ENCODE data around the gene SERPINI2.

SERPINI2 gene

GRCh38 chr3:167473863-167474262 lies at the start of gene SERPINI2:
TSS of gene SERPINI2 (minus strand) at chr3:167474042. CDS start at chr3:167471834, 2,208 bp downstream.
- DNase-seq (ENCODE audit: low read depth in 2 of 3, low spot score in 1 of 3) = no peak

- DNase-seq (ENCODE audit: low read depth in 2 of 3, low spot score in 1 of 3) = no peak
Observed at GRCh38 chr3:167521006-167521355, 47.1 kb upstream of the SERPINI2 start.

GRCh38 chr3:167520266-167521005 lies 46.6 kb upstream of the SERPINI2 start:
- DNase-seq (ENCODE audit: low read depth in 2 of 3, low spot score in 1 of 3) = no peak

- no peak for DNase-seq (ENCODE audit: low read depth in 2 of 3, low spot score in 1 of 3)
Observed at GRCh38 chr3:167507954-167508353, 34.1 kb upstream of the SERPINI2 start.

- DNase-seq (ENCODE audit: low read depth in 2 of 3, low spot score in 1 of 3) = no peak
Observed at GRCh38 chr3:167502401-167502800, 28.6 kb upstream of the SERPINI2 start.

GRCh38 chr3:167501941-167502340 lies 28.1 kb upstream of the SERPINI2 start:
- DNase-seq (ENCODE audit: low read depth in 2 of 3, low spot score in 1 of 3) = no peak

GRCh38 chr3:167497903-167498302 lies 24.1 kb upstream of the SERPINI2 start:
- no peak for DNase-seq (ENCODE audit: low read depth in 2 of 3, low spot score in 1 of 3)

- no peak for DNase-seq (ENCODE audit: low read depth in 2 of 3, low spot score in 1 of 3)
Observed at GRCh38 chr3:167493244-167493643, 19.4 kb upstream of the SERPINI2 start.

GRCh38 chr3:167491621-167492020 lies 17.8 kb upstream of the SERPINI2 start:
- DNase-seq (ENCODE audit: low read depth in 2 of 3, low spot score in 1 of 3) = no peak

- no peak for DNase-seq (ENCODE audit: low read depth in 2 of 3, low spot score in 1 of 3)
Observed at GRCh38 chr3:167489571-167489970, 15.7 kb upstream of the SERPINI2 start.

GRCh38 chr3:167487556-167487955 lies 13.7 kb upstream of the SERPINI2 start:
- DNase-seq (ENCODE audit: low read depth in 2 of 3, low spot score in 1 of 3) = no peak

GRCh38 chr3:167484551-167484950 lies 10.7 kb upstream of the SERPINI2 start:
- DNase-seq (ENCODE audit: low read depth in 2 of 3, low spot score in 1 of 3) = no peak

GRCh38 chr3:167483708-167484475 lies 10.1 kb upstream of the SERPINI2 start:
- DNase-seq (ENCODE audit: low read depth in 2 of 3, low spot score in 1 of 3) = no peak

- DNase-seq (ENCODE audit: low read depth in 2 of 3, low spot score in 1 of 3) = no peak
Observed at GRCh38 chr3:167481164-167481563, 7.3 kb upstream of the SERPINI2 start.

GRCh38 chr3:167480748-167481147 lies 6.9 kb upstream of the SERPINI2 start:
- no peak for DNase-seq (ENCODE audit: low read depth in 2 of 3, low spot score in 1 of 3)

- no peak for DNase-seq (ENCODE audit: low read depth in 2 of 3, low spot score in 1 of 3)
Observed at GRCh38 chr3:167469381-167469780, 4.5 kb downstream of the SERPINI2 start.

GRCh38 chr3:167467848-167468611 lies 5.8 kb downstream of the SERPINI2 start:
- DNase-seq (ENCODE audit: low read depth in 2 of 3, low spot score in 1 of 3) = no peak

GRCh38 chr3:167466966-167467365 lies 6.9 kb downstream of the SERPINI2 start:
- DNase-seq (ENCODE audit: low read depth in 2 of 3, low spot score in 1 of 3) = no peak

- no peak for DNase-seq (ENCODE audit: low read depth in 2 of 3, low spot score in 1 of 3)
Observed at GRCh38 chr3:167456157-167456799, 17.6 kb downstream of the SERPINI2 start.

- DNase-seq (ENCODE audit: low read depth in 2 of 3, low spot score in 1 of 3) = no peak
Observed at GRCh38 chr3:167453815-167454214, 20.0 kb downstream of the SERPINI2 start.

GRCh38 chr3:167451282-167451681 lies 22.6 kb downstream of the SERPINI2 start:
- no peak for DNase-seq (ENCODE audit: low read depth in 2 of 3, low spot score in 1 of 3)
